ENCODE data around the gene DUS1L. TPM values are rescaled to one million over a fixed set of nuclear protein-coding genes. Genes with fewer than 3 reads are reported as not detected.

The DUS1L gene
- total RNA-seq, 1 donor from 2014 or later, result 64.6 TPM

DNA sequence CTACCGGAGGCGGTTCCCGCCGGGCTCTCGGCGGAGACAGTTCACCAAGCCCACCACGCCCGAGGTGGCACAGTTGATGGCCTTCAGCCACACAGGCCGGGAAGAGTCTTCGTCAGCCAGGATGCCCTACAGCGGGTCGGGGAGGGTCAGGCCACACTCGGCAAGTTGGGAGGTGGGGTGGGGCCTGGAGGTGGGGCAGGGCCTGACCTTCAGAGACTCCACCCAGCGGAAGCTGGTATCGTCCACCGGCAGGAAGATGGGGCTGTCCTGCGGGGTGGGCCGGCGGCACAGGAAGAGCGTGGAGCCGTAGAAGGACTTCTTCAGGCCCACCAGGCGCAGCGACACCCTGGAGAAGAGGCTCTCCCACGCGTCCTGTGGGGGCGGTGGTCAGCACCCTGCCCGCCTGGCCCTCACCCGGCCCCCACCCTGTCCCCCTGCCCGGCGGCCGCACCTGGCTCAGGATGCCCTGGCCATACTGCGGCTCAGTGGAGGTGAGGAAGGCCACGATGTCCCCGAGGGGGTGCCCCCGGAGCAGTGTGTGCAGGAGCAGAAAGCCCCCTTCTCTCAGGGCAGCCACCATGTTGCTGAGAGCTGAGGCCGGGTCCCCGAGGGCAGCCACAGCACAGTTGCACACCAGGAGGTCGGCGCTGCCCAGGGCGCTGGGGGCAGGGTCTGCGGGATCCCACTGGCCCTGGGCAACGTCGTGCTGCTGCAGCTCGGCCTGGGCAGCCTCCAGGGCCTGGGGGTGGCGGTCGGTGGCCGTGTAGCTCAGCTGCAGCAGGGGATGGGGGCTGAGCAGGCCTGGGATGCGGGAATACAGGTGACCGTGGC lies 19.6 kb upstream of the DUS1L start:
- Histone ChIP-seq H3K27ac (replicated peaks) (no peak overlapping the region), H3K4me1 (no peaks in the 10 kb centered on the region), H3K4me3 (no peak overlapping the region), H3K9me3 (replicated peaks) (no peaks in the 10 kb centered on the region), H3K27me3 (ENCODE audit: low read depth) (no peaks in the 10 kb centered on the region), H3K36me3 (peaks cover 98% of the 10 kb centered on the region)
- TF ChIP-seq CTCF (IDR thresholded peaks at IDR 0.05; ENCODE audit: borderline replicate concordance), result no peak
- intact Hi-C loops (cut with micrococcal nuclease), result no loop called here
- DNase-seq, result no peak

- Histone ChIP-seq H3K9me3 (replicated peaks) (no peaks in the 10 kb centered on the region), H3K27ac (replicated peaks) (no peak overlapping the region), H3K27me3 (ENCODE audit: low read depth) (no peaks in the 10 kb centered on the region), H3K4me3 (no peak overlapping the region), H3K36me3 (peaks cover 97% of the 10 kb centered on the region), H3K4me1 (no peaks in the 10 kb centered on the region)
- no peak for DNase-seq
- intact Hi-C loops (cut with micrococcal nuclease), result no loop called here
- TF ChIP-seq CTCF (IDR thresholded peaks at IDR 0.05; ENCODE audit: borderline replicate concordance), result no peak
Observed at GRCh38 chr17:82084373-82085030, 18.9 kb upstream of the DUS1L start.

DNA sequence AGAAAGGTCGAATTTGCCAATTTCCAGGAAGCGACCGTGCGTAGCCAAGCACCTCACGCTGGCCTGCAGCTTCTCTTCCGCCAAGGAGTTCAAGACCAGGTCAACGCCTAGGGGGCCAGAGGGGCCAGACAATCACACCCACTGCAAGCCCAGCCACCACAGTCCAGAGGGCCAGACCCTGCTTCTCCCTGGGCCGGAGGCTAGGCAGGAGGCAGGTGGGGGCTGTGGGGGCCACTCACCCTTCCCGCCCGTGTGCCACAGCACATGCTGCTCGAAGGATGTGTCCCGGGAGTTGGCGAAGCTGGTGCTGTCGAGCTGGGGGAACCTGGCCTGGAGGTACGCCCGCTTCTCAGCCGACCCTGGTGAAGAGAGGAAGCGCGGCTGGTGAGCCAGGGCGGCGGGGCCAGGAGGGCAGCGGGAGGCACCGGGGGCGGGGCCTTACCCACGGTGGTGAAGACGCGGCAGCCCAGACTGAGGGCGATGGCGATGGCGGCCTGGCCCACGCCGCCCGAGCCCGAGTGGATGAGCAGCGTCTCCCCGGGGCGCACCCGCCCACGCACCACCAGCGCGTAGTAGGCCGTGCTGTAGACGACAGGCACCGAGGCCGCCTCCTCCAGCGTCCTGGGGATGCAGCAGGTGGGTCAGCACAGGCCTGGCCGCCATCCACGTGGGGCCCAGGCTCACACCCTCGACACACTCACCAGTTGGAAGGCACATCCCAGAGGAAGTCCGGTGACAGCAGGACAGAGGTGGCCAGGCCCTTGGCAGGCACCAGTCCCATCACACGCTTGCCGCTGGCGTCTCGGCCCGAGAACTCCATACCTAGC lies 18.1 kb upstream of the DUS1L start:
- peaks cover 96% of the 10 kb centered on the region for H3K36me3 ChIP-seq
- no peaks in the 10 kb centered on the region for H3K27me3 ChIP-seq (ENCODE audit: low read depth)
- H3K4me1 ChIP-seq, result no peaks in the 10 kb centered on the region
- DNase-seq, result no peak
- H3K27ac ChIP-seq (replicated peaks), result no peak overlapping the region
- H3K9me3 ChIP-seq (replicated peaks), result no peaks in the 10 kb centered on the region
- intact Hi-C loops (cut with micrococcal nuclease), result no loop called here
- no peak overlapping the region for H3K4me3 ChIP-seq
- TF ChIP-seq CTCF (IDR thresholded peaks at IDR 0.05; ENCODE audit: borderline replicate concordance), result no peak

DNA sequence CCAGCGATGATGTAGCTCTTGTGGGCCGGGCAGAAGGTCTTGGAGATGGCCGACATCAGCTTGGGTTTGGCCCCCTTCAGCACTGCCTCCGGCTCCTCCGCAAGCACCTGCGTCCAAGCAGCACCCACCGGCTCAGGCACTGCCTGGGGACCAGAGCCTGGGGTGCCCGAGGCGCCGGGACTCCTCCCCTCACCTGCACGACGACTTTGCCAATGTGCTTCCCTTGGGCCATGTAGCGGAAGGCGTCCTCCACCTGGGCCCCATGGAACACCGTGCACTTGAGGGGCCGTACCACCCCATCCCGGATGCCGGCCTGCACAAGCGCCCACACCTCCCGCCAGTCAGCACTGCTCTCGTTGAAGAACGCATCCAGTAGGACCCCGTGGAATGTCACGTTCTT lies 17.4 kb upstream of the DUS1L start:
- no peak for TF ChIP-seq CTCF (IDR thresholded peaks at IDR 0.05; ENCODE audit: borderline replicate concordance)

DNA sequence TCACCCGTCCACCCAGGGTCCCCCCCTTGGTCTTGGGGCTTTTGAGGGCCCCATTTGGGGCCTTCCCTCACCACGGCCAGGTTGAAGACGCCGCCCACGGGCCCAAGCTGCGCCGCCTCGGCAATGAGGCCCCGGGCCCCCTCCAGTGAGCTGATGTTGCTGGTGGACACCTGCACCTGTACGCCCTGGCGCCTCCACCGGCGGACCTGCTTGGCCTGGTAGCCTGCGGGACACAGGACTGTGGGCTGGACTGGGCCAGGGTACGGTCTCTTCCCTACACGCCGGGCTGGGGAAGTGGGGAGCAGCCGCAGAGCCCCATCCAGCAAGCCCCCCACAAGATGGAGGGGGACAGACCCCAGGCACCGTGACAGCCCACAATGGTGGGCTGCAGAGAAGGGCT lies 16.9 kb upstream of the DUS1L start:
- TF ChIP-seq CTCF (IDR thresholded peaks at IDR 0.05; ENCODE audit: borderline replicate concordance), result no peak
- no peaks in the 10 kb centered on the region for H3K9me3 ChIP-seq (replicated peaks)
- no peak overlapping the region for H3K27ac ChIP-seq (replicated peaks)
- intact Hi-C loops (cut with micrococcal nuclease), result no loop called here
- no peak for DNase-seq
- H3K4me1 ChIP-seq, result no peaks in the 10 kb centered on the region
- peaks cover 84% of the 10 kb centered on the region for H3K36me3 ChIP-seq
- H3K27me3 ChIP-seq (ENCODE audit: low read depth), result no peaks in the 10 kb centered on the region
- H3K4me3 ChIP-seq, result no peak overlapping the region

More for the DNA sequence above, 17.4 kb upstream of the DUS1L start:
- Histone ChIP-seq H3K4me1 (no peaks in the 10 kb centered on the region), H3K36me3 (peaks cover 89% of the 10 kb centered on the region), H3K27me3 (ENCODE audit: low read depth) (no peaks in the 10 kb centered on the region), H3K4me3 (no peak overlapping the region), H3K27ac (replicated peaks) (no peak overlapping the region), H3K9me3 (replicated peaks) (no peaks in the 10 kb centered on the region)
- intact Hi-C loops (cut with micrococcal nuclease), result no loop called here
- DNase-seq, result no peak
